HG02678 (cell line): ENCODE results near the gene CHCHD3.

Experiments used
- ATAC-seq: cut with Tn5 transposase; IDR thresholded peaks from one replicate; pipeline ENCODE4 v1.9.1; 2021; ENCODE audit warnings: mild to moderate bottlenecking, moderate library complexity; ENCODE audit not compliant: unreplicated experiment

Gene CHCHD3

DNA sequence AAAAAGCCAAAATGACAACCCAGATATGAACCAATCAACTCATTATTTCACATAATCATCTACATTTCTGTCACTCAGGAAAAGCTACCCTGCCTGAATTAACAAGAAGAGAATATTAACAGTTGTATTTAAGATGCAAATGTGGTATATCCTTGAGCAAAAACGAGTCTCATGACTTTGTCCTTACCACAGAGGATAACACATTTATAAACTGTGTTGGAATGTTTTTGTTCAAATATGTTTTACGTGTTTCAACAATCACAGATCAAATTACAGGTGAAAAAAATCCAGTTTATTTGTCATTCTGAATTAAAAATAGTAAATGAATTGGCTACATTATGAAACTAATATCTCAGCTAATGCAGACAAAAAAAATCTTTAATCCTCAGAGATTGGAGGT lies 34.6 kb downstream of the CHCHD3 start:
- ATAC-seq, result no peak

DNA sequence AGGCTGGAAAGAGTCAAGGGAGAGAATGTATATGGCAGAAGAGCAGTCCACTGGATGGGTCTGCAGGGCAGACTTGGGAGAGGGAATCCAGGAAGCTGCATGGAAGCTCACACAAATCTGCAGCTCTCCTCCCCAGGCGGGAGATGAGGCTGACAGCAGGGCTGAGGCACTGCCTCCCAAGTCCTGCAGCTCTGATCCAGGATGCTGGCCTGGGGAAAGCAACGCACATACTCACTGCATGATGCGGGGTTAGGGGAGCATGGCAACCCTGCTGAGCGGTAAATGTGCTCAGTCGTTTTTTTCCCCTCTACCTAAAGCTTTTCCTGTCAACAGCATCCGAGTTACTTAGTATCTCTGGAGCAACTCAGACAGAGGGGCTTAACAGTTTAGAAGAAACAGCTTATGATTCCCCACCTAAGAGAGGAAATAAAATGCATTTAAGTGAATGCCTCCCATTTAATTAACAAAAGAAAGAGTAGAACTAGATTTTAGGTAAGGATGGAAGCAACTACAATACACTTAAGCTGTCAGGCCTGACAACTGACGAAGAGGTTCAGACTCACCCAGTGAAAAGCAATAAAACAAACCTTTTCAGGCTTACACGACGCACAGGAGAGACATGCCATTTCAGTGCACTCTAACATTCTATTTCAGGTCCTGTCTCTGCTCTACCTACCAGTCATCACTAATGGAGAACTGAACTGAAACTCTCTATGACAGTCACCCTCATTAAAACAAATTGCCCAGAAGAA lies 37.0 kb downstream of the CHCHD3 start:
- ATAC-seq, result no peak

GRCh38 chr7:133040674-133041073 lies 41.2 kb downstream of the CHCHD3 start:
- ATAC-seq, result no peak

GRCh38 chr7:133040178-133040577 lies 41.7 kb downstream of the CHCHD3 start:
- no peak for ATAC-seq

DNA sequence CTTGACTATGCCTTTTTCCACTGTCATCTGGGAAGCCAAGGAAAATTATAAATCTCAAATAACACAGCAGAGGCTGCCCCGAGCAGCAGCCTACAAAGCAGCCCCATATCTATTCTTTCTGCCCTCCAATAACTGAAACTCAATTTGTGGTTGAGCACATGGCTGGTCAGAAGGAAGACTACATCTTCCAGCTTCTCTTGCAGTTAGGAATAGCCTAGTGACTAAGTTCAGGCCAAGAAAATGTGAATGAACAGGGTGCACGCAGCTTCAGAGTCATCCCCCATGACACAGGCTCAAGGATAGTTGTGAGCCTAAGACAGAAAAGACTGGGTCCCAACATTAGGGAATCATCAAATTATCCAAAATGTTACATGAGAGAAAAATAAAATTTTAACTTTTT lies 42.3 kb downstream of the CHCHD3 start:
- no peak for ATAC-seq

- no peak for ATAC-seq
Observed at GRCh38 chr7:133036289-133036688, 45.6 kb downstream of the CHCHD3 start.

GRCh38 chr7:133035240-133035639 lies 46.6 kb downstream of the CHCHD3 start:
- ATAC-seq, result peak; percentile 97

DNA sequence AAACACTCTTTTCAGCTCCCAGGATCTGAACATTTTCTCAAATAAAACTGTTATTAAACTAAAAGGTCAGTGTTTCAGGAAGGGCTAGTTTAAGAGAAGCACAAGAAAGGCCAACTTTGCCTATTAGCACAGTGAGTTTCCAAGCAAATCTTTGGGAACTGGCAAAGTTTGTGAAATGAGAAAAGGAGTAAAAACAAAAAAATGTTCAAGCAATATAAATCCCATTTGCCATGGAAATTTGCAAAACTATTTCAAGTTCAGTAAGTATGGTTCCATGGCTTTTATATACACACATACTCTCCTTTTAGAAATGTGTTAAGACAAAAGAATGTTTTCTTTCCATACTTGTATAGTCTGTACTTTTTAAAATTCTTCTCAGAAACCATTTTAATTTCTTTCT lies 51.5 kb downstream of the CHCHD3 start:
- no peak for ATAC-seq

DNA sequence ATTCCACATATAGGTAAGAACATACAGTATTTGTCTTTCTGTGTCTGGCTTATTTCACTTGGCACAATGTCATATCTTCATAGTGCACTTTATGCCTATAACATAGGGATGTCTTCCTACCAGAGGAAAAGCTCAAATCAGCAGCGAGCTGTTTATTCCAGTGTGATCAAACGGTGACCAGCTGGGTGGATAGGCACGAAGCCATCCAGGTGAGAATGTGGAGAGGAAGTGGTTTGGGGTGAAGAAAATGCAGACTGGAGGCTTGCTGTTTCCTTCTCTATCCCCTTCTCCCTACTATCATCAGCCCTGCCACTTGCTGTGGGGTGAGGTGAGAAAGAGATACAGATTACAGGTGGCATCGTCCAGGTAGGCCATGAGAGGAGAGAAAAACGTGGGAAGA lies 52.4 kb downstream of the CHCHD3 start:
- no peak for ATAC-seq

DNA sequence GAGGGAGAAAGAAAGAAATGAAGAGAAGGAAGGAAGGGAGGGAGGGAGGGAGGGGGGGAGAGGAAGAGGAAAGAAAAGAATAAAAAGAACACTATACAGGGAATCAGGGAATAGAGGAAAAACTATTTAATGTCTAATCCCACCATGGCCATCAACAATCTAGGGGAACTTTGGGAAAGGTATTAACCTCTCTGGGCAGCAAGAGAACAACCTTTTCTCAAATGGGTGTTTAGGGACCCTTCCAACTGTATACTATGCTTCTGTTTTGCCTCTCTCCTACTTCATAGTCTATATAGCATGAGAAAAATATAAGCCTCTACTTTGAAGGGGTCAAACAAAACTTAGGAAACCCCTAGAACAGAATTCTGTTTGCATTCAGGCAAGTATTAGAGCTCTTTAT lies 54.5 kb downstream of the CHCHD3 start:
- ATAC-seq, result no peak

DNA sequence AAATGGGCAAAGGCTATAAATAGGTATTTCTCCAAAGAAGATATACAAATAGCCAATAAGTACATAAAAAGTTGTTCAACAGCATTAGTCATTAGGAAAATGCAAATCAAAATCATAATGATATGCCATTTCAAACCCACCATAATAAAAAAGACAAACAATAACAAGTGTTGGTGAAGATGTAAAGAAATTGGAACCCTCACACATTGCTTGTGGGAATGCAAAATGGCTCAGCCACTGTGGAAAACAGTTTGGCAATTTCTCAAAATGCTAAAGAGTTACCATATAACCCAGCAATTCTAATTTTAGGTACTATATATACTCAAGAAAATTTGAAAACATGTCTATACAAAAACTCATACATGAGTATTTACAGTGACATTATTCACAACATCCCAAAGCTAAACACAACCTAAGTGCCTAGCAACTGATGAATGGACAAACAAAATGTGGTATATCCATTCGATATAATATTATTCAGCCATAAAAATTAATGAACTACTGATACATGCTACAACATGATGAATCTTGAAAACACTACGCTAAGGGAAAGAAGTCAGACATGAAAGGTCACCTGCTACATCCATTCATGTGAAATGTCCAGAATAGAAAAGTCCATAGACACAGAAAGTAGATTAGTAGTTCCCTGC lies 55.6 kb downstream of the CHCHD3 start:
- no peak for ATAC-seq

GRCh38 chr7:133025056-133025455 lies 56.8 kb downstream of the CHCHD3 start:
- ATAC-seq, result no peak

DNA sequence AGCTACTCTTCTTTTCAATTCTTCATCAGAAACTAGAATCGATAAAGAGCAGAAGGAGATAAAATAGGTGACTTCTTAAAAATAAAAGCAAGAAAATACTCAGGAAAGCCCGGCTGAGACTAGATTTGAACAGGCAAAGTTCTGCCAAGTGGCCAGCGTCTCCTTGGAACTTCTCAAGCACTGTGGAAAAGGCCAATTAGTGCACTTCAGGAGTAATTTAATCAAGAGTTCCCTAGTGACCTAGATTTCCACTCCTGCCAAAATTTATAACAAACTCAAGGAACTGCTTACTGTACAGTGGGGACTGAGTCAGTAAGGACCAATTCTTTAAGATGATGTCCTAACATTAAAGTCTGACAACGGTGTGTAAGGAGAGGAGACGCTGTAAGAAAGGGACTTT lies 57.3 kb downstream of the CHCHD3 start:
- ATAC-seq, result no peak

DNA sequence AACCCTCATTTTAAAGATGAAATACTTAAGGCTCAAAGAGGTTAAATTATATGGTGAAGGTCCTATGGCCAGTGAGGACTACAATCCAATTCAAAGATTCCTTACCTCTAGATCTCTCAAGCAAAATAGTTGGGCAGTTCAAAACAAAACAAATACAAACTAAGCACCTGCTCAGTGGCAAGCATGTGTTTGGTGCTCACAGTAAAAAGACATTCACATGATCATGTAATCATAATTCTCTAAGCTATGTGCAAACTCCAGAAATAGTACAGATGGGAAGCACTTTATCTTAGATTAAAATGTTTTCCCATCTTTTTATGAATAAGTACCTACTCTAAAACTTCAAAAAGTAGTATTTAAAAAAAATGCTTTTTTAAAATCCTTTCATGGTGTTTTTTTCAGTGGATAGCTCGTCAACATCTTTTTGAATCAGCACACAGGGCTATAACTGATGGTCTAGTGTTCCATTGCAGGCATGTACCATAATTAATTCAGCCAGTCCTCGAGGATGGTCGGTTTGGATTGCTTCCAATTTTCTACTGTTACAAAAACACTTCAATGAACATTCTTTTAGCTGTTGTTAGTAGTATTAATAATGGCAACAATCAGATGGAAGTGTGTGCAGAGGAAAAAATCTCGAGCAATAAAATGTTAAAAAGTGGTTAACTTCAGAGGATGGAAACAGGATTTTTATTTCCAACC lies 58.4 kb downstream of the CHCHD3 start:
- no peak for ATAC-seq

DNA sequence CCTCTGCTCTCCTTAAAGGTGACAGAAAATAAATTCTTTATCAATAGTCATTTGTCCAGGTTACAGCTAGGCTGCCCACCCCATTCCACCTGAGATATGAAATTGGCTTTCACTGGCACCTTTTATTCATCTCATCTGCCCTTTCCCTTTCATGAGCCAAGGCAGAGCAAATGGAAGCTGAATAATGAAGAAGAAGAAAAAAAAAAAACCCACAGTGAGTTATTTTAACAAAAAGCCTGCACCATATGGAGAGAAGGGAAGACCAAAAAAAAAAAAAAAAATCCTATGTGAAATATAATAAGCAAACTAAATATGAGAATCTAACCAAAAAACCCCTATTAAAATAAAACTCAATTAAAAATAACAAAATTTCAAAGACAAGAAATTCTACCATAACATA lies 59.2 kb downstream of the CHCHD3 start:
- no peak for ATAC-seq

GRCh38 chr7:133021196-133021595 lies 60.7 kb downstream of the CHCHD3 start:
- no peak for ATAC-seq

GRCh38 chr7:133020496-133020895 lies 61.4 kb downstream of the CHCHD3 start:
- ATAC-seq, result no peak

- no peak for ATAC-seq
Observed at GRCh38 chr7:133019590-133019989, 62.3 kb downstream of the CHCHD3 start.

DNA sequence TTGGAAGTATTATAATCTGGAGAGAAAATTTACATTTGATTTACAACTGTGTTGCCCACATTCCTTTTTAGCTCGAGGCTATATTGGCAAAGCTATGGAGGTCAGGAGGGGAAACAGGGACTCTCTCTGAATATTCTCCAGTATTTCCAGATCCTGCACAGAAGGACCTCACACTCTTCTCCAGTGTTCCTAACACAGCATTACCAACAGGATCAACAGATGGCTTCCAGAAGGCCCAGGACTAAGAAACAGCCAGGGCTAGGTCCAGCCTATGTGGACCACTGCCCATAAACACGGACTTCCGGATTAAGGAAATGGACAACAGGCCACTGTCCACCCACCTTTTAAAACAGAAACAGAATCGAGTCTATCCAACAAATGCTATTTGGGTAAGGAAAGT lies 65.3 kb downstream of the CHCHD3 start:
- no peak for ATAC-seq

GRCh38 chr7:133015888-133016287 lies 66.0 kb downstream of the CHCHD3 start:
- no peak for ATAC-seq

DNA sequence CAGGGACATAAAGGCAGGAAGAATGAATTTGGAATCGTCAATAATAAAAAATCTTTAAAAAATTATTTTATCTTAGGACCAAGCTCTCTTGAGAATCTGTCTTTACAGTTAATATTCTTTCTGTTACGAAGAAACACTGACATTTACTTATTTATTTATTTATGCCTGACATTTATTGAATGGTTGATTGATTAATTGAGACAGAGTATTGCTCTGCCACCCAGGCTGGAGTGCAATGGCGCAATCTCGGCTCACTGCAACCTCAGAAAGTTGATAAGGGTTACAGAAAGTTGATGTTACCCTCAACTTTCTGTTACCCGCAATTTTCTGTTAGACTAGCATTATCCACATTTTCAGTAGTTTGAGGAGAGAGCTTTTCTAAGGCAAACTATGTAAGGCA lies 70.1 kb downstream of the CHCHD3 start:
- no peak for ATAC-seq
